GM21381 (cell line): ENCODE results near the gene NT5C2.

Source experiments
- ATAC-seq: cut with Tn5 transposase; IDR thresholded peaks from one replicate; pipeline ENCODE4 v1.9.1; 2021; ENCODE audit warnings: mild to moderate bottlenecking, moderate library complexity; ENCODE audit not compliant: unreplicated experiment

The NT5C2 gene

GRCh38 chr10:103125323-103126267 is 67.5 kb downstream of the NT5C2 start:
- ATAC-seq = peak; percentile 87

- ATAC-seq = no peak
These were observed 68.5 kb downstream of the NT5C2 start for GRCh38 chr10:103124420-103125096.

GRCh38 chr10:103123282-103124024 is 69.6 kb downstream of the NT5C2 start:
- ATAC-seq = no peak

GRCh38 chr10:103120977-103121735 is 71.9 kb downstream of the NT5C2 start:
- ATAC-seq = no peak

- no peak for ATAC-seq
These were observed 72.5 kb downstream of the NT5C2 start for GRCh38 chr10:103120546-103120945.

GRCh38 chr10:103117247-103117646 is 75.8 kb downstream of the NT5C2 start:
- no peak for ATAC-seq

GRCh38 chr10:103114876-103115275 is 78.2 kb downstream of the NT5C2 start:
- no peak for ATAC-seq

- peak; percentile 60 for ATAC-seq
These were observed 80.9 kb downstream of the NT5C2 start for GRCh38 chr10:103111918-103112877.

GRCh38 chr10:103111031-103111917 is 81.8 kb downstream of the NT5C2 start:
- peak; percentile 63 for ATAC-seq

- no peak for ATAC-seq
These were observed 82.7 kb downstream of the NT5C2 start for GRCh38 chr10:103110407-103110806.

- ATAC-seq = no peak
These were observed 83.3 kb downstream of the NT5C2 start for GRCh38 chr10:103109821-103110220.

- ATAC-seq = no peak
These were observed 86.5 kb downstream of the NT5C2 start for GRCh38 chr10:103106539-103106938.

- ATAC-seq = no peak
These were observed 87.6 kb downstream of the NT5C2 start for GRCh38 chr10:103105462-103105861.

- ATAC-seq = no peak
These were observed 88.4 kb downstream of the NT5C2 start for GRCh38 chr10:103104721-103105120.

- ATAC-seq = no peak
These were observed 89.1 kb downstream of the NT5C2 start for GRCh38 chr10:103103989-103104388.

GRCh38 chr10:103102195-103102594 is 90.9 kb downstream of the NT5C2 start:
- ATAC-seq = no peak

- no peak for ATAC-seq
These were observed 92.5 kb downstream of the NT5C2 start for GRCh38 chr10:103100620-103101019.

- ATAC-seq = no peak
These were observed 94.8 kb downstream of the NT5C2 start for GRCh38 chr10:103098240-103098639.
